Spleen (tissue), 7 donors: Measurements from ENCODE around the gene RGS6.

ENCODE experiments used
- CTCF ChIP-seq, 11 experiments: fragments of 200-600 bp in 7 of 11; fragments of 450-650 bp in 4 of 11; sonication (generic) in 4 of 11; IDR thresholded peaks in 8 of 11; conservative IDR thresholded peaks in 3 of 11; 1 replicate in 7 of 11; 2 replicates in 4 of 11; pipeline versions ENCODE4 v1.4.0 to v1.8.0; 2016 to 2021; ENCODE audit warnings: antibody characterized with exemption in 11 of 11, inconsistent platforms in 4 of 11, mild to moderate bottlenecking in 1 of 11
- POLR2A ChIP-seq, 3 donors: fragments of 450-650 bp; IDR thresholded peaks; one replicate each; pipeline ENCODE4 v1.5.1; 2017; ENCODE audit warnings: antibody characterized with exemption in 3 of 3, mild to moderate bottlenecking in 1 of 3
- POLR2AphosphoS5 ChIP-seq, 3 donors: sonication (generic); formaldehyde crosslinking; IDR thresholded peaks; one replicate each; pipeline ENCODE4 v1.5.1; 2017; ENCODE audit warnings: antibody characterized with exemption in 3 of 3
- donor health status: DM: no; HTN: no; CAD: no; lungs with moderate emphysema.
- donor health status: DM: no; HTN: no; CAD: no.
- donor health status: DM: no; HTN: no; CAD: no.

DNA sequence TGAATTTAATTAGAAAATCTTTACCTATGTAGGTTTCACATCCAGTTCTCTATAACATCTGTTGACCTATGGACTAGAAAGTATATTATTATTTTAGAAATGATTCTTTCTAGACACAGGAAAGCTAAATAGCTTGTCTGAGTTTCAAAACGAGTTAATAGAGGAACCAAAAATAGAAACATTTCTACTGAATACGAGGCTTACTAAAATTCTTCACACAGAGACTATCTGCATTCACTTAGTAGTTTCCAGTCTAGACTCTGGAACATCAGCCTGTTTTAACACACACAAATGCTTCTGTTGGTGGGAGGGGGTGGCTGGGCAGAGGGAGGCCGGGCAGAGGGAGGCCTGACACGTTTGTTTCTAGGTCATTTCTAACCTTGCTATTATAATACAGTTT, 29.7 kb downstream of the RGS6 start:
- TF ChIP-seq POLR2AphosphoS5 (IDR thresholded peaks at IDR 0.05) (no peak), POLR2A (IDR thresholded peaks at IDR 0.05) (no peak), CTCF (IDR thresholded peaks at IDR 0.05 in 8 of 11, conservative IDR thresholded peaks at IDR 0.05 in 3 of 11) (no peak)
